ENCODE results near the gene EPS8L3. TPM values are rescaled to one million over a fixed set of nuclear protein-coding genes. Genes with fewer than 3 reads are reported as not detected.

Gene EPS8L3
- total RNA-seq, 1 donor from 2014 or later: not detected

- Mint-ChIP-seq H3K27me3 (ENCODE audit: low read depth) (no peaks in the 10 kb centered on the region), H3K9me3 (no peaks in the 10 kb centered on the region), H3K4me1 (peaks cover 22% of the 10 kb centered on the region), H3K4me3 (no peak overlapping the region), H3K36me3 (ENCODE audit: low read depth) (no peaks in the 10 kb centered on the region), H3K27ac (ENCODE audit: unreplicated experiment) (no peak overlapping the region)
- no peak for TF ChIP-seq CTCF (conservative IDR thresholded peaks at IDR 0.05)
- DNase-seq (ENCODE audit: low read depth, low spot score): no peak
Measured at GRCh38 chr1:109787211-109787844, 23.6 kb upstream of the EPS8L3 start.

DNA sequence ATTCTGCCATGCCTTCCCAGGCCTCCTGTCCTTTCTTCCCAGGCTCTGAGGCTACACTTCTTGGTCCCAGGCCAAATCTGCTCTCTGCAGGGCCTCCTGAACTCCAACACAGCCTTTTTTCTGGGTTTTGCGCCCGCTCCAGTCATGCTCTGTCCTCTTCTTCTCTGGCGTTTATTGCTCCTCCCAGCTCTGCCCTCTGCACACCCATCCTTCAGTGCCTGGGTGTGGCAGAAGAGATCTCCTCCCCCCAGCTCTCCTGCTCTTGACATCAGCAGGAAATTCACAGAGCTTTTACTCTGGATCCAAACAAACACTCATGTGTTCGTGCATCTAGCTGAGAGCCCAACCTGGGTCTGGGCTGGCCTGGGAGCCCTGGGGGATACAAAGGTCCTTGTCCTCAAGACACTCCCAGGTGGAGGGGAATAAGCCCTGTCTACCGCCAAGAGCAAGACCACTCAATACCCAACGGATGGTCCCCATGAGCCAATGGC is 22.9 kb upstream of the EPS8L3 start:
- Mint-ChIP-seq H3K27ac (ENCODE audit: unreplicated experiment) (no peak overlapping the region), H3K9me3 (no peaks in the 10 kb centered on the region), H3K36me3 (ENCODE audit: low read depth) (no peaks in the 10 kb centered on the region), H3K27me3 (ENCODE audit: low read depth) (no peaks in the 10 kb centered on the region), H3K4me1 (peaks cover 15% of the 10 kb centered on the region), H3K4me3 (no peak overlapping the region)
- TF ChIP-seq CTCF (conservative IDR thresholded peaks at IDR 0.05): no peak
- DNase-seq (ENCODE audit: low read depth, low spot score): no peak

DNA sequence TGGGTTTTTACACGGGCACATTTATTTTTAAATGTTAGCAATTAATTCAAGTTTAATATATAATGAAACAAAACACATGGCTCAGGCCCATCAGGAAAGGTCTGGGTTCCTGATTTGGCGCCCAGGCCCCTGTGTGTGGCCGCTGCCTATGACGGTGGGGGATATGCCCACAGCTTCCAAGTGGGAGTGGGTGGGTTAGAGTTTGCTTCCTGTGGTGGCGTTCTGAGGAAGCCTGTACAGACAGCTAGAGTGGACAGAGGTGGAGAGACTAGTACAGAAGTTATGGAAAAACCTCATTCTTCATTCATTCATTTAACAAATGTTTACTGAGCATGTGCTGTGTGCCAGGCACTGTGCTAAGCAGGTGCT is 22.4 kb upstream of the EPS8L3 start:
- Mint-ChIP-seq H3K4me3 (no peak overlapping the region), H3K4me1 (peaks cover 10% of the 10 kb centered on the region), H3K27ac (ENCODE audit: unreplicated experiment) (no peak overlapping the region), H3K9me3 (no peaks in the 10 kb centered on the region), H3K27me3 (ENCODE audit: low read depth) (no peaks in the 10 kb centered on the region), H3K36me3 (ENCODE audit: low read depth) (no peaks in the 10 kb centered on the region)
- no peak for DNase-seq (ENCODE audit: low read depth, low spot score)
- no peak for TF ChIP-seq CTCF (conservative IDR thresholded peaks at IDR 0.05)

GRCh38 chr1:109785446-109786111 is 21.9 kb upstream of the EPS8L3 start:
- Mint-ChIP-seq H3K36me3 (ENCODE audit: low read depth) (no peaks in the 10 kb centered on the region), H3K4me3 (no peak overlapping the region), H3K27me3 (ENCODE audit: low read depth) (no peaks in the 10 kb centered on the region), H3K4me1 (peaks cover 9% of the 10 kb centered on the region), H3K9me3 (peaks cover 2% of the 10 kb centered on the region), H3K27ac (ENCODE audit: unreplicated experiment) (no peak overlapping the region)
- no peak for TF ChIP-seq CTCF (conservative IDR thresholded peaks at IDR 0.05)
- no peak for DNase-seq (ENCODE audit: low read depth, low spot score)

DNA sequence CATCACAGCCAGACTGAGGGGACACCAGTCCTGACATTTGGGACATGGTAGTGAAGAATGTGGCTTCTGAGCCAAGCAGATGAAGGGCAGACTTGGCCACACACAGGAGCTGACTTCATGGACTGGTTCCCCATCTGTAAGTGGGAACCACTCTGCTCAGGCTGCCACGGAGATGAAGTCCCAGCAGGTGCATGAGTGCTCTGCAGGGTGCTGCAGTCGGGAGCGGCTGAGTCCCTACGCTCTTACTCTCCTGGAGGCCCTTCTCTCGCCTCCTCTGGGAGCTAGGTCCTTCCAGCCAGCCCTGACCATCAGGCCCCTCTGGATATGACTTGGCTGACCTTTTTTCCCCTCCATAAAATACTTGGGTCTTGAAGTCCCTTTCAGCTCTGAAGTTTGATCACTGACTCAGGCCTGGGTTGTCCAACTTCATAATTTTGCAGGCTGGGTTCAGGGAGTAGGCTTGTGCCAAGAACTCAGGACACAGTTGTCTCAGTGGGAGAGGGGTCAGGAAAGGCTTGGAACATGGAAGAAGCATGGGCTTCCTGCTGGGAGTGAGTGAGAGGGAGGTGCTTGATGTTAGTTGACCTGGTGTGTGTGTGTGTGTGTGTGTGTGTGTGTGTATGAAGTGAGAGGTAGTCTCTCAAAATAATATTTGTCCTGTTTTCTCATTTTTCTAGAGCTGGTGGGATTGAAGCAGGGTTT is 21.0 kb upstream of the EPS8L3 start:
- no peak for DNase-seq (ENCODE audit: low read depth, low spot score)
- no peaks in the 10 kb centered on the region for H3K27me3 Mint-ChIP-seq (ENCODE audit: low read depth)
- H3K4me1 Mint-ChIP-seq: peaks cover 9% of the 10 kb centered on the region
- TF ChIP-seq CTCF (conservative IDR thresholded peaks at IDR 0.05): no peak
- H3K36me3 Mint-ChIP-seq (ENCODE audit: low read depth): no peaks in the 10 kb centered on the region
- H3K27ac Mint-ChIP-seq (ENCODE audit: unreplicated experiment): no peak overlapping the region
- H3K4me3 Mint-ChIP-seq: no peak overlapping the region
- H3K9me3 Mint-ChIP-seq: peaks cover 4% of the 10 kb centered on the region

Measured in neural crest cell (in vitro differentiated cells).